Central memory CD8-positive, alpha-beta T cell (primary cell): ENCODE results near the gene PARP14.

Experiments used
- ATAC-seq: fragments of 150-1000 bp; cut with Tn5 transposase; replicated peaks from 2 replicates; pipeline ENCODE4 v1.10.0; 2022; ENCODE audit warnings: mild to moderate bottlenecking, moderate FRiP score, moderate number of reproducible peaks; ENCODE audit not compliant: poor library complexity, severe bottlenecking; ENCODE audit errors: extremely low read depth
- DNase-seq, 2 donors: peaks; one replicate each; pipeline ENCODE4 v3.0.0; 2021; ENCODE audit warnings: low spot score in 2 of 2
- H3K27ac Mint-ChIP-seq: one replicate; pipeline ENCODE4 v1.8.0; 2022; ENCODE audit warnings: low read depth, mild to moderate bottlenecking, moderate library complexity, mixed read lengths
- H3K27me3 Mint-ChIP-seq: one replicate; pipeline ENCODE4 v1.8.0; 2022; ENCODE audit warnings: mixed read lengths
- H3K36me3 Mint-ChIP-seq: one replicate; pipeline ENCODE4 v1.8.0; 2022; ENCODE audit warnings: mild to moderate bottlenecking, moderate library complexity, mixed read lengths; ENCODE audit not compliant: insufficient read depth
- H3K4me1 Mint-ChIP-seq: one replicate; pipeline ENCODE4 v1.8.0; 2022; ENCODE audit warnings: mixed read lengths
- H3K4me3 Mint-ChIP-seq: one replicate; pipeline ENCODE4 v1.8.0; 2022; ENCODE audit warnings: mild to moderate bottlenecking, moderate library complexity, mixed read lengths
- H3K9me3 Mint-ChIP-seq: one replicate; pipeline ENCODE4 v1.8.0; 2022; ENCODE audit warnings: mixed read lengths

PARP14 gene

GRCh38 chr3:122767540-122768372 lies 87.1 kb downstream of the PARP14 start:
- DNase-seq: no peak
- Mint-ChIP-seq H3K9me3 (no peaks in the 10 kb centered on the region), H3K27ac (no peak overlapping the region), H3K36me3 (peaks cover 9% of the 10 kb centered on the region), H3K27me3 (no peaks in the 10 kb centered on the region), H3K4me3 (no peak overlapping the region), H3K4me1 (no peaks in the 10 kb centered on the region)
- no peak for ATAC-seq

- no peaks in the 10 kb centered on the region for H3K4me1 Mint-ChIP-seq
- H3K27ac Mint-ChIP-seq: no peak overlapping the region
- no peaks in the 10 kb centered on the region for H3K9me3 Mint-ChIP-seq
- H3K36me3 Mint-ChIP-seq: peaks cover 16% of the 10 kb centered on the region
- no peak overlapping the region for H3K4me3 Mint-ChIP-seq
- DNase-seq (no peak), ATAC-seq (no peak)
- H3K27me3 Mint-ChIP-seq: no peaks in the 10 kb centered on the region
Observed at GRCh38 chr3:122770521-122771202, 90.0 kb downstream of the PARP14 start.

- no peak for DNase-seq
- Mint-ChIP-seq H3K4me1 (no peaks in the 10 kb centered on the region), H3K4me3 (no peak overlapping the region), H3K36me3 (peaks cover 14% of the 10 kb centered on the region), H3K27me3 (no peaks in the 10 kb centered on the region), H3K9me3 (no peaks in the 10 kb centered on the region), H3K27ac (no peak overlapping the region)
- ATAC-seq: no peak
Observed at GRCh38 chr3:122772827-122773226, 92.2 kb downstream of the PARP14 start.

- no peak for DNase-seq
- Mint-ChIP-seq H3K27me3 (no peaks in the 10 kb centered on the region), H3K36me3 (peaks cover 12% of the 10 kb centered on the region)
Observed at GRCh38 chr3:122773944-122774509, 93.4 kb downstream of the PARP14 start.

GRCh38 chr3:122774564-122774963 lies 93.9 kb downstream of the PARP14 start:
- Mint-ChIP-seq H3K4me1 (no peaks in the 10 kb centered on the region), H3K9me3 (no peaks in the 10 kb centered on the region), H3K27ac (no peak overlapping the region), H3K27me3 (no peaks in the 10 kb centered on the region), H3K36me3 (peaks cover 12% of the 10 kb centered on the region), H3K4me3 (no peak overlapping the region)
- DNase-seq (no peak), ATAC-seq (no peak)

More at GRCh38 chr3:122773944-122774509, 93.4 kb downstream of the PARP14 start:
- no peak for ATAC-seq
- H3K9me3 Mint-ChIP-seq: no peaks in the 10 kb centered on the region
- no peaks in the 10 kb centered on the region for H3K4me1 Mint-ChIP-seq
- H3K27ac Mint-ChIP-seq: no peak overlapping the region
- no peak overlapping the region for H3K4me3 Mint-ChIP-seq

GRCh38 chr3:122776675-122777468 lies 96.2 kb downstream of the PARP14 start:
- DNase-seq (no peak), ATAC-seq (no peak)
- Mint-ChIP-seq H3K27ac (no peak overlapping the region), H3K27me3 (no peaks in the 10 kb centered on the region), H3K4me3 (no peak overlapping the region), H3K4me1 (no peaks in the 10 kb centered on the region), H3K9me3 (no peaks in the 10 kb centered on the region), H3K36me3 (peaks cover 8% of the 10 kb centered on the region)

GRCh38 chr3:122777563-122777962 lies 96.9 kb downstream of the PARP14 start:
- Mint-ChIP-seq H3K27ac (no peak overlapping the region), H3K27me3 (no peaks in the 10 kb centered on the region), H3K9me3 (no peaks in the 10 kb centered on the region), H3K4me1 (no peaks in the 10 kb centered on the region), H3K4me3 (no peak overlapping the region), H3K36me3 (peaks cover 8% of the 10 kb centered on the region)
- ATAC-seq (no peak), DNase-seq (no peak)
